Tibial nerve (tissue), 3 donors: ENCODE measurements around the gene WDR31.

ENCODE experiments used
- POLR2A ChIP-seq, 2 donors: fragments of 450-650 bp; IDR thresholded peaks; one replicate each; pipeline ENCODE4 v1.6.1; 2017; ENCODE audit warnings: antibody characterized with exemption in 2 of 2, mild to moderate bottlenecking in 2 of 2, moderate library complexity in 2 of 2
- TF ChIP-seq, protein P1 (sequence below), 5 experiments: fragments of 200-600 bp in 3 of 5; fragments of 450-650 bp in 2 of 5; sonication (generic) in 3 of 5; IDR thresholded peaks; one replicate each; pipeline ENCODE4 v1.5.1; 2016 to 2019; ENCODE audit warnings: antibody characterized with exemption in 5 of 5, mild to moderate bottlenecking in 3 of 5, moderate library complexity in 2 of 5

DNA sequence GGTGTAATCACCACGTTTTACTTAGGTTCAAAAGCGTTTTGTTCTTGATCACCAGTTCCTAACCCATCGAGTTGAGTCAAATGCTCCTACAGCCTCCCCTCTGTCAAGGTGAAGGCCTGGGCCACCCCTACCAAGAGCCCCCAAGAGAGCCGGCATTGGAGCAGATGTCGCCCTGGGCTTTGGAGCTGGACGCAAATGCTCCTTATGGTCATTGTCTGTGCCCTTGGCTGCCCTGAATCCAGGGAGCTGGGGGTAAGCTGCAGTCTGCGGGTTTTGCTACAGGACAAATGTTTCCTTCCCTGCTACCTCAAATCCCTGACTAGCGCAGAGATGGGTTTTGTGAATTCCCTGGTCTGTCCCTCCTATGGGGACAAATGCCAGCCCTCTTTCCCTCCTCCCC lies 41.8 kb downstream of the WDR31 start:
- TF ChIP-seq, protein P1, sequence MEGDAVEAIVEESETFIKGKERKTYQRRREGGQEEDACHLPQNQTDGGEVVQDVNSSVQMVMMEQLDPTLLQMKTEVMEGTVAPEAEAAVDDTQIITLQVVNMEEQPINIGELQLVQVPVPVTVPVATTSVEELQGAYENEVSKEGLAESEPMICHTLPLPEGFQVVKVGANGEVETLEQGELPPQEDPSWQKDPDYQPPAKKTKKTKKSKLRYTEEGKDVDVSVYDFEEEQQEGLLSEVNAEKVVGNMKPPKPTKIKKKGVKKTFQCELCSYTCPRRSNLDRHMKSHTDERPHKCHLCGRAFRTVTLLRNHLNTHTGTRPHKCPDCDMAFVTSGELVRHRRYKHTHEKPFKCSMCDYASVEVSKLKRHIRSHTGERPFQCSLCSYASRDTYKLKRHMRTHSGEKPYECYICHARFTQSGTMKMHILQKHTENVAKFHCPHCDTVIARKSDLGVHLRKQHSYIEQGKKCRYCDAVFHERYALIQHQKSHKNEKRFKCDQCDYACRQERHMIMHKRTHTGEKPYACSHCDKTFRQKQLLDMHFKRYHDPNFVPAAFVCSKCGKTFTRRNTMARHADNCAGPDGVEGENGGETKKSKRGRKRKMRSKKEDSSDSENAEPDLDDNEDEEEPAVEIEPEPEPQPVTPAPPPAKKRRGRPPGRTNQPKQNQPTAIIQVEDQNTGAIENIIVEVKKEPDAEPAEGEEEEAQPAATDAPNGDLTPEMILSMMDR (IDR thresholded peaks at IDR 0.05): no peak
- no peak for TF ChIP-seq POLR2A (IDR thresholded peaks at IDR 0.05)
